ENCODE results near the gene SLCO4A1. TPM values are rescaled to one million over a fixed set of nuclear protein-coding genes. Genes with fewer than 3 reads are reported as not detected.

The SLCO4A1 gene
- total and polyA plus RNA-seq, 2 of the 4 experiments (the other 2 are of a cell fraction): 0.72 to 1.1 TPM

DNA sequence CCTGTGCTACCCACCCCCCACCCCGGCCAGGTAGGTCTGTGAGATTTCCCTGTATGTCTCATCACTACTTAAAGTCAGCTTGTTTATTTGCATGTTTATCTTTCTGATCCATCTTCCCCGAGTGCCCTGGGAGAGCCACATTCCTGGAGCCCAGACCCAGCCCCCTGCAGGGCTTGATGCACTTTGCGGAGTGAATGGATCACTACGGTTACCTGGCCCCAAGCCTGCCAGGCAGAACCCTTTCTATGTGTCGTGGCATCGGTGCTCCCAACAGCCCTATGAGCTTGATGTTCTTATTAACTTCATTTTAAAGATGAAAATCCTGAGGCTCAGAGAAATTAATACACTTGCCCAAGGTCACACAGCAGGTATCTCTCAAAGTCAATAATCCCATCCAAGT, 13.6 kb upstream of the SLCO4A1 start:
- Histone ChIP-seq H2BK15ac (ENCODE audit: low read depth, low read length) (no peak overlapping the region), H2AK5ac (ENCODE audit: low read depth, low read length) (no peak overlapping the region), H3K4me1 (ENCODE audit: control insufficient read depth, insufficient read depth, low read length) (peaks cover 5% of the 10 kb centered on the region), H3K18ac (ENCODE audit: low read depth, low read length) (no peak overlapping the region), H3K14ac (replicated peaks; ENCODE audit: low read depth, low read length) (no peak overlapping the region), H2BK20ac (ENCODE audit: low read depth, low read length) (no peak overlapping the region; the same call in 1 of the 2 replicates), H3K23ac (ENCODE audit: low read depth, low read length) (no peak overlapping the region), H3K4me2 (ENCODE audit: low read depth, low read length) (no peak overlapping the region), H2AFZ (replicated peaks; ENCODE audit: low read length, poor library complexity) (peak overlapping the region; percentile 82), H4K20me1 (ENCODE audit: insufficient read depth, low read length) (no peaks in the 10 kb centered on the region), H4K91ac (ENCODE audit: insufficient read depth, low read depth, low read length) (no peak overlapping the region), H3K27ac (ENCODE audit: insufficient read depth, low read length) (no peak overlapping the region), H2BK5ac (ENCODE audit: low read depth, low read length, poor library complexity, severe bottlenecking) (no peak overlapping the region), H4K5ac (ENCODE audit: low read depth, low read length) (no peak overlapping the region), H3K4me3 (ENCODE audit: insufficient read depth, low read depth, low read length) (no peak overlapping the region), H3K79me1 (ENCODE audit: low read depth in 1 of 2, low read length in 2 of 2) (no peaks in the 10 kb centered on the region), H3K27me3 (ENCODE audit: control insufficient read depth, insufficient read depth, low read length) (peaks cover 23% of the 10 kb centered on the region), H2AK9ac (replicated peaks; ENCODE audit: low read depth, low read length, poor library complexity) (no peak overlapping the region), H3K4ac (ENCODE audit: low read depth, low read length) (no peak overlapping the region), H3K36me3 (ENCODE audit: control insufficient read depth, insufficient read depth, low read length) (no peaks in the 10 kb centered on the region), H4K8ac (ENCODE audit: low read depth in 2 of 2, low read length in 2 of 2) (no peak overlapping the region; a peak in 1 of 4 replicates), H3K9me1 (ENCODE audit: insufficient read depth, low read length) (no peaks in the 10 kb centered on the region), H2BK120ac (ENCODE audit: low read depth, low read length) (no peak overlapping the region), H3K9ac (ENCODE audit: low read depth, low read length) (no peak overlapping the region), H3K9me3 (ENCODE audit: control insufficient read depth, insufficient read depth, low read length) (no peaks in the 10 kb centered on the region), H3K56ac (ENCODE audit: extremely low read depth, insufficient read depth, low read length) (no peak overlapping the region)
- peak; percentile 13 for DNase-seq
- WGBS, 2 experiments (ENCODE audit: extremely low coverage in 2 of 2, insufficient read length in 1 of 2): no CpG with 5 or more reads among the region's 6 CpGs
- BruUV-seq (replicated peaks): no TSS peak
- POLR2A ChIA-PET (ENCODE audit: unreplicated experiment): no interaction called here
- dilution Hi-C loops (cut with HindIII; ENCODE audit: low sequenced_read_pairs, unreplicated experiment): no loop called here
- intact Hi-C loops (cut with micrococcal nuclease): no loop called here
- ATAC-seq (ENCODE audit: low read depth): no peak
- in situ Hi-C loops (cut with MboI; ENCODE audit: low sequenced_read_pairs): no loop called here
- CTCF ChIA-PET: no interaction called here
- TF ChIP-seq RCOR1 (IDR thresholded peaks at IDR 0.05; ENCODE audit: insufficient replicate concordance, low read length) (no peak), MXI1 (IDR thresholded peaks at IDR 0.05; ENCODE audit: borderline replicate concordance, low read depth, low read length) (no peak), RAD21 (IDR thresholded peaks at IDR 0.05; ENCODE audit: low read length) (no peak)

Measured in IMR-90 (cell line).